B cell (primary cell): ENCODE results near the gene IGFBP7.

Experiments
- CTCF ChIP-seq: fragments of 200-600 bp; IDR thresholded peaks from one replicate; pipeline ENCODE4 v1.8.0; 2022; ENCODE audit warnings: antibody characterized with exemption, mild to moderate bottlenecking
- EZH2 ChIP-seq: IDR thresholded peaks from 2 replicates; pipeline ENCODE4 v1.6.1; 2012; ENCODE audit warnings: borderline replicate concordance, low read depth, mild to moderate bottlenecking, moderate library complexity, low read length; ENCODE audit not compliant: insufficient read depth, poor library complexity, severe bottlenecking

GRCh38 chr4:57106181-57106580, 4.0 kb downstream of the IGFBP7 start:
- TF ChIP-seq CTCF (no peak), EZH2 (no peak)
